ENCODE measurements around the gene TEDC1. TPM values are rescaled to one million over a fixed set of nuclear protein-coding genes. Genes with fewer than 3 reads are reported as not detected.

The TEDC1 gene
- polyA plus RNA-seq, 6 donors from 2014 or later, result 3.5 to 13.6 (median 8.3) TPM

DNA sequence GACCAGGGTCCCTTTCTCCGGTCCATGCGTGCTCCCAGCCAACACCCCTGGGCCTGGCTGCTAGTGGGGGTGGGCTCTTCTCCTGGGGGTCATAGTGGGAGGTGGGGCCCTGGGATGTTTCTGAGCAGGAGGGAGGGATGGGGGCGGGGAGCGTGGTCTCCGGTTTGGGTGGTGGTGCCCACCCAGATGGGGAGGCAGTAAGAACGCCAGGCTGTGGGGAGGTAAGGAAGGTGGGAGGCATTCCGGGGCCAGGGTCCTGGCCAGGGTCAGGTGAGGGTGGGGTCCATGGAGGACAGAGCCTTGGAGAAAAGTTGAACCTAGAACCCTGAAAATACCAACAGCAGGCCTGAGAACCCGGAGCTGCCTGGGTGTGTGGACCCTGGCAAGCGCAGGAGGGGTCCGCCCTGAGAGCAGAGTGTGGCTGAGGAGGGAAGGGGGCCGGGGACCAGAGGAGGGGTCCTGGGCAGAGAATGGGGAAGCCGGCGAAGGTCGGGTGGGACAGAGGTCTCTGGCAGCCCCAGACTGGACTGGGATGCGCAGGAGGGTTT, 10.8 kb upstream of the TEDC1 start:
- peaks cover 41 to 54% (median 43%) of the 10 kb centered on the region in 3 donors for H3K4me1 Mint-ChIP-seq
- H3K27ac Mint-ChIP-seq, result peak overlapping the region; percentile 69 to 100 (median 100)
- ATAC-seq (ENCODE audit: low read depth in 2 of 2) (no peak), DNase-seq (no peak)
- H3K36me3 Mint-ChIP-seq, result peaks cover 0 to 8% of the 10 kb centered on the region in 2 donors
- peak overlapping the region in 7 of 8 donors; percentile 19 to 89 (median 76) for H3K4me3 Mint-ChIP-seq
- H3K27me3 Mint-ChIP-seq, result peaks cover 0 to 5% (median 0%) of the 10 kb centered on the region in 3 donors
- H3K9me3 Mint-ChIP-seq, result peaks cover 0 to 2% (median 0%) of the 10 kb centered on the region in 7 donors

DNA sequence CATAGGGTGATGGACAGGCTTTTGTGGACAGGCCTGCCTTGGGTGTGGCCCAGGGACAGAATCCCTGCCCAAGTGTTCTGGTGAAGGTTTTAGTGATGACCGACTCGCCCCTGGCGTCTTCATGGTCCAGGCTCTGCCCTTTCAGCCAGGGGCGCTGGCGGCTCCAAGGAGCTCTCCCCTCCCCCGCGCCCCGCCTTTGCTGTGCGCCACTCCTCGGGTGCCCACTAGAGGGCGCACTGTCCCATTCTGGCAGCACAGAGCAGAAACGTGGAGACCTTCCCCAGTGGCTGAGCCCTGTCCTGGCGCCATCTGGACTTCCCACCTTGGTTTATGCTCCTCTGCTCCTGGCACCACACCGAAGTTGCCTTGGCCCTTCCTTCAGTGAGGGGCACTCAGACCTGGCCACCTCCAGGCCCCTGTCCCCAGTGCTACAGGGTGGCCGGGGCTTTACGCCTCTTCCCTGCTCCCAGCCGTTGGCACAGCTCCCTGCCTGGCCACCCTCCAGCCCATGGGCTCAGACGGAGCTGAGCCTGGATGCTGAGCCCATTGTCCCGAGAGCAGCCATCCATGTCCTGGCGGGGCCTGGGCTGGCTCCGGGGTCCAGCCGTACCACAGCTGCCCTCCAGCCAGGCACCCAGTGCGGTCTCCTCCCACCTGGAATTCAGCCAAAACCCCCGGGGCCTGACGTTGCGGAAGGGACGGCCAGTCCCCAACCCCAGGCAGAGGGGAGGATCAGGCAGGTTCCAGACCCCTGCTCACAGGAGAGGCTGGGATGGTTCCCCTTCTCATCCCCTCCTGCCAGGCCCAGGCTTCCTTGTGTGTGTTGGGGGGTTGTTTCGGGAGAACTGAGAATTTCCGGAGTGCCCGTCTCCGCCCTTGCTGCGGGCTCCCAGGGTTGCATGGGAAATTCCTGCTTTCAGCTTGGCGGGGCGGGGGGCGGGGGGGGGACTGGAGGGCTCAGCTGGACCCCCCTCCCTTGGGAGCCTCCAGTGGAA, 9.9 kb upstream of the TEDC1 start:
- H3K27me3 Mint-ChIP-seq, result peaks cover 0 to 5% (median 0%) of the 10 kb centered on the region in 3 donors
- ATAC-seq (ENCODE audit: low read depth in 2 of 2), result peak; percentile 41 to 44
- H3K27ac Mint-ChIP-seq, result peak overlapping the region; percentile 96 to 100 (median 100)
- H3K36me3 Mint-ChIP-seq, result peaks cover 0 to 8% of the 10 kb centered on the region in 2 donors
- DNase-seq, result peak; percentile 90
- H3K4me1 Mint-ChIP-seq, result peaks cover 47 to 62% (median 47%) of the 10 kb centered on the region in 3 donors
- peaks cover 0 to 2% (median 0%) of the 10 kb centered on the region in 7 donors for H3K9me3 Mint-ChIP-seq
- peak overlapping the region; percentile 71 to 90 (median 82) for H3K4me3 Mint-ChIP-seq

DNA sequence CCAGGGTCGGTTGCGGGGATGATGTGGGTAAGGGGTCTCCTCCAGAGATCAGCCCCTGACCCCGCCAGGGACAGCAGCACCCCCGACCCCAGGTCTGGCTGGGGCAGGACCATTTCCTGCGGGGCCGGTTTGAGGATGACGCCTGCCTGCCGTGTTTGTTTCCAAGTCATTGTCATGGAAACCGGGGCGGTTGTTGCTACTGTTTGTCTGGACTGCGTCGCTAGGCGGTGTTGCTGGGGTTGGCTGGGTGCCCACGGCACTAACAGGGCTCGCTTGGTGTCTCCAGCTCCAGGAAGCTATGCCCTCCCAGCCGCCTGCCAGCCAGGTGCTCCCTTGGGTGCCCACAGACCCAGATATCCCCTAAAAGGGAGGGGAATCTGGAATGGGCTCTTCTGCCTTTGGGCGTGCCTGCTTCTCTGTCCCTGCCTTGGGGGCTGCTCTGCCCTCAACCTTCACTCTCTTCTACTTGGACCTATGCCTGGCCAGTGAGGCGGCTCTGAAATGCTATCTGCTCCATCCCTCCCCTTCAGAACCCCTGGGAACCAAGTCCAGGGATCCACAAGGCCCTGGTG, 9.1 kb upstream of the TEDC1 start:
- DNase-seq, result peak; percentile 96
- peak; percentile 63 to 67 for ATAC-seq (ENCODE audit: low read depth in 2 of 2)
- peak overlapping the region; percentile 96 to 100 (median 100) for H3K27ac Mint-ChIP-seq
- peaks cover 0 to 8% of the 10 kb centered on the region in 2 donors for H3K36me3 Mint-ChIP-seq
- H3K27me3 Mint-ChIP-seq, result peaks cover 0 to 5% (median 0%) of the 10 kb centered on the region in 3 donors
- H3K4me1 Mint-ChIP-seq, result peaks cover 47 to 68% (median 47%) of the 10 kb centered on the region in 3 donors
- peaks cover 0 to 2% (median 0%) of the 10 kb centered on the region in 7 donors for H3K9me3 Mint-ChIP-seq
- peak overlapping the region; percentile 70 to 90 (median 83) for H3K4me3 Mint-ChIP-seq

DNA sequence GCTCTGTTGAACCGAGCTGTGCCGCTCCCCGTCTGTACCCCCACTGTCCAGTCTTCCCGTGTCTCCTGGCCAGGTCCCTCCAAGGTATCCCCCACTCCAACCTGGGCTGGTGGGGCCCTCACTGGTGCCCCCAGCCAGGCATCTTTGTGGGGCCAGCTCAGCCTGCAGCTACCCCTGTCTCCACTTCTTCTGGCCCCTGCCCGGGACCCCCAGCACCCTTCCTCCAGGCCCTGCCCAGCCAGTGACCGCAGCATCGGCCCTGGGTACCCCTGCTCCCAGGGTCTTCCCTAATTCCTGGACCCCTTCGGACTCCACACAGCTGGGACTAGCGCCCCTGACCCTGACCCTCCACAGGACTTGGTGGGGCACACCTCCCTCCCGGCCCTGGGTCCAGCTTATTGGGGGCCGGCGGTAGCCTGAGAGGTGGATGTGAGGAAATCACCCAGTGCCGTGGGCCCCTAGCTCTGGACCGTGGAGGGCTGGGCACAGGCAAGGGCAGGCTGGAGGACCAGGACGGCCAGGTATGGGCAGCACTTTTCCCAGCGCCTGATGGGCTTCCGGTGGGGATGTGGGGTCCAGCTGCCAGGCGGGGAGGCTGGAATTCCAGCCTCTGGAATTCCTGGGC, 8.4 kb upstream of the TEDC1 start:
- peaks cover 0 to 2% of the 10 kb centered on the region in 2 donors for H3K36me3 Mint-ChIP-seq
- no peak for ATAC-seq (ENCODE audit: low read depth in 2 of 2)
- DNase-seq, result no peak
- H3K27ac Mint-ChIP-seq, result peak overlapping the region; percentile 96 to 100 (median 100)
- peaks cover 41 to 65% (median 44%) of the 10 kb centered on the region in 3 donors for H3K4me1 Mint-ChIP-seq
- no peaks in the 10 kb centered on the region for H3K9me3 Mint-ChIP-seq
- H3K4me3 Mint-ChIP-seq, result peak overlapping the region in 6 of 8 donors; percentile 70 to 90 (median 79)
- H3K27me3 Mint-ChIP-seq, result no peaks in the 10 kb centered on the region

DNA sequence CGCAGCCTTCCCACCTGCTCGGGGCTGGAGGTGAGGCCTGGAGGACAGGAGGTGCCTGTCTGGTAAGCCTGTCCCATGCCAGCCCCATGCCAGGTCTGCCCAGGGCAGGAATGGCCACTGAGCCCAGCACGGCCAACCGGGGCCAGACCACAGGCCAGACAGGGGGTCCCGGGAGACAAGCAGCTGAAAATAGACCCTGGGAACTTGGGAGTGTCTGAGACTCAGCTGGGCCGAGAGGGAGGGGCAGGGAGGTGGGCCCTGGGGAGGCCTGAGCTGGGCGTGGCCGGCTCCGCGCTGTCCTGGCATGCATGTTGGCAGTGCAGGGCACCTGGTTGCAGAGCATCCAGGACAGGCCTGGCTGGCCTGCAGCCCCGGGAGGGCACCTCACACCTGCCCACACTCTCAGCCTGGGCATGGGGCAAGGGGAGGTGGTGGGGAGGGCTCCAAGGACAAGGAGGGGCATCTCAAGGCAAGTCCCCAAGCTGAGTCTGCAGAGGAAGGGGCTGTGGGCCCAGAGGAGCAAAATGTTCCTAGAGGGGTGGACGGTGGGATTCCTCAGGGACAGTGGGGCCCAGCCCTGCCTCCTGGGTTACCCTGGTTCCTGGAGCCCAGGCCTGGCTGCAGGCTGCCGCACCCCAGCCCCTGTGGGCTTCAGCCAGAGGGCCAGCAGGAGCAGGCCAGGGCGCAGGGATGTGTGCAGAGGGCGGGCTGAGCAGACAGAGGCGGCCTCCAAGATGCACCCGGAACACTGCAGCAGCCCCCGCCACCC, 7.6 kb upstream of the TEDC1 start:
- Mint-ChIP-seq H3K27me3 (no peaks in the 10 kb centered on the region), H3K9me3 (no peaks in the 10 kb centered on the region), H3K36me3 (no peaks in the 10 kb centered on the region), H3K4me1 (peaks cover 44 to 67% (median 44%) of the 10 kb centered on the region in 3 donors), H3K4me3 (no peak overlapping the region), H3K27ac (peak overlapping the region in 5 of 6 donors; percentile 64 to 100 (median 96))
- ATAC-seq (ENCODE audit: low read depth in 2 of 2) (no peak), DNase-seq (no peak)

DNA sequence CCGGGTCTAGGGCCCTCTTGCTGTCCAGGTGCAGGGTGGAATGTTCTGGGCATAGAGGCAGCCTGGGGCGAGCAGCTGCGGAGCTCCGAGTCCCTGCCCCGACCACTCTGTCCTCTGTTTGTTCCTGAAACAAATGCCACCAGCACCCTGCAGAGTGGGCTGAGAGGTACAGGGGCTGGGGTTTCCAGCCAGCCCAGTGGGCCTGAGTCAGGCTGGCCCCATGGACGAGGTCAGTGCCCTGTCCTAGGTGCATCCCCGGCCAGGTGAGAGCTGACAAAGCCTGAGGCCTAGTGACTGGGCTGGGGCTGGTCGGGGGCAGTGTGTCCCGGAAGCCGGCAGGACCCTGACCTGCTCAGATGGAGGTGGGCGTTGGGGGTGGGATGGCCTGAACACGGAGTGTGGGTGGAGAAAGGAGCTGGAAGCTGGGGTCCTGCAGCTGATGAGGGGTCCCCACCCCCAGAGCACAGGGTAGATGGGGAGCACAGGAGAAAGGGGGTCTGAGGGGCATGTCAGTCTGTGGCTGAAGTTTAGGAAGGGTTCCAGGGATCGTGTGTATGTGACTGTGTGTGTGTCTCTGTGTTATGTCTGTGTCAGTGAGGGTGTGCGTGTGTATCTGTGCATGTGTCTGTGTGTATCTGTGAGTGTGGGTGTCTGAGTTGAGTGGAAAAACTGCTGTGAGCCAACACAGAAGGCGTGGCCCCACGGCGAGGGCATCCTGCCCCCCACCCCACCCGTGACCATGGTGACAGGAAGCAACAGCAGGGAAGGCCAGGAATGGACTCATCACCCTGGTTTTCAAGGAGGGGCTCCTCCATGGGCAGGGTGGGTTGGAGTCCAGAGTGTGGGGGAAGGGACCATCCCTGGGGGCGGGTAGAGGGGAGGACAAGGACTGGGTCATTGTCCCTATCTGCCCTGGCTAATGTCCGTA, 6.7 kb upstream of the TEDC1 start:
- no peaks in the 10 kb centered on the region for H3K27me3 Mint-ChIP-seq
- ATAC-seq (ENCODE audit: low read depth in 2 of 2) (no peak), DNase-seq (no peak)
- no peaks in the 10 kb centered on the region for H3K9me3 Mint-ChIP-seq
- peaks cover 45 to 70% (median 47%) of the 10 kb centered on the region in 3 donors for H3K4me1 Mint-ChIP-seq
- H3K36me3 Mint-ChIP-seq, result no peaks in the 10 kb centered on the region
- peak overlapping the region in 6 of 8 donors; percentile 9 to 64 (median 34) for H3K4me3 Mint-ChIP-seq
- peak overlapping the region; percentile 72 to 96 (median 91) for H3K27ac Mint-ChIP-seq

DNA sequence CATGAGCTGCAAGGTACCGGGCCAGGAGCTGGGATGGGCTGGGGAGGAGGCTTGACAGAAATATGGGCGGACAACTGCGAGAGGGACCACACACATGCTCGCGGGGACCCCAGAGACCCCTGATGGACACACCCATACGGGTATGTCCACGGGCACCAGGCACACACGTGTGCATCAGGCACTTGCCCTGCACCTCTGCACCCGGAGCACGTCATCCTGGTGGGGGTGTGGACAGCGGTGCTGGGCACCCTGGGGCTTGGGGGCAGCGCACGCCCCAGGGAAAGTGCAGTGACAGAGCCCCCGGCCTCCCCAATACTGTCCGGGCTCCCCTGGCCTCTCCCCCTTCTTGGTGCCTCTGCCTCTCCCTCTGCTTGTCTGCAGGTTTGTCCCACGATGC, 6.1 kb upstream of the TEDC1 start:
- Mint-ChIP-seq H3K4me3 (peak overlapping the region in 4 of 8 donors; percentile 36 to 78 (median 51)), H3K4me1 (peaks cover 45 to 70% (median 47%) of the 10 kb centered on the region in 3 donors), H3K27me3 (no peaks in the 10 kb centered on the region), H3K9me3 (no peaks in the 10 kb centered on the region), H3K36me3 (no peaks in the 10 kb centered on the region), H3K27ac (peak overlapping the region in 5 of 6 donors; percentile 88 to 96 (median 92))
- ATAC-seq (ENCODE audit: low read depth in 2 of 2) (no peak), DNase-seq (no peak)

DNA sequence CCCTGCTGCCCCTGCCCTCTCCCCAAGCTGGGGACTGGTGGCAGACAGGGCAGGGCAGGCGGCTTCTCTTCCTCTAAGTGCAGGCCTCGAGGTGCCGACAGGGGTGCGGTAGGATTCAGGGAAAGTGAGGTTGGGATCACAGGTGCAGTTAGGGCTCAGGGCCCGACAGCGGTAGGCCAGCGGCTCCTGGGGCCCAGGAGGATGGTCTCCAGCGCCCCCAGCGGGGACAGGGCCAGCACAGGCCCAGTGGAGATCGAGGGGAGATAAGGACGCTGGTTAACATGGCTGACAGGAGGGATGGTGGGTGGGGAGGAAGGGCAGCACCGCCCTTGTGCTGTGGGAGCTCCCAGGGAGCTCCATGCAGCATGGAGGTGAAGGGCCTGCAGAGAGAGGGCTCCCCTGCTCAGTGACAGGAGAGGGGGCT, 5.3 kb upstream of the TEDC1 start:
- Mint-ChIP-seq H3K36me3 (no peaks in the 10 kb centered on the region), H3K27me3 (no peaks in the 10 kb centered on the region), H3K4me1 (peaks cover 38 to 62% (median 39%) of the 10 kb centered on the region in 3 donors), H3K9me3 (no peaks in the 10 kb centered on the region), H3K4me3 (peak overlapping the region in 6 of 8 donors; percentile 58 to 84 (median 78)), H3K27ac (peak overlapping the region; percentile 87 to 96 (median 92))
- peak; percentile 51 for DNase-seq
- no peak for ATAC-seq (ENCODE audit: low read depth in 2 of 2)

DNA sequence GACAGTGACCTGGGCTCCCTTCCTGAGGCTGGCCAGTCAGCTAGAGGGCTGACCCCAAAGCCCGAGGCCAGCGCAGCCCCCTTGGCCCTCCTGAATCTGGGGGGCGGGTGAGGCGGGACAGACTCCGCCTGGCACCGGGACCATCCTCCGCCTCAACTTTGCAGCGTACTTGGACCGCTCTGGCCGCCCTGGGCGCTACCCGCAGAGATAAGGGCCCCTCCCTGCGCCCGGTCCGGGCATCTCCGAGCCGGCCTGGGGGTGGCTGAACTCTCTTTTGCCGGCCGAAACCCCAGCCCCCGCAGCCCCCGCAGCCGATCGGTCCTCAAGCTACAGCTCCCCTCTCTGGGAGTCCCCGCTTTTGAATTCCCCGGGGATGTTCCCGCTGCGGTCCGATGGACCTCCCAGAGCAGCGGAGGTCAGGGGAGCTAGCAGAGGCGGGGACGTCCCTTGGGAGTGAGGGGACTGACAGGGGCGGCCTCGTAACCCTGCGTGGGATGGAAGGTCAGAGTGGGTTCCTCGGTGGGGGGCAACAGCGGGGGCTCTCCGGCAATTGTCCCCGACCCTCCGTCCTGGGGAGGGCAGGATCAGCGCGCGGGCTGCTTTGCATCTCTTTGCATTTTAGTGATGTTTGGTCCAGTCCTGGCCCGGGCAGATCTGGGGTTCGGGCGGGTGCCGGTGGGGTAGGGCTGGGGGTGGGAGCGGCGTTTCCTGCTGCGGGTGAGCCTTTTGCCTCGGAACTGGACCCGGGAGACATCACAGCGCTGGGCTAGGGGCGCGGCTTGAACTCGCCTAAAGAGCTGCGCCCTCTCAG, 4.7 kb upstream of the TEDC1 start, which contains the start of gene CRIP1:
TSS of gene CRIP1 (plus strand) at position 724 of the 811 bp plus-strand sequence. CDS start 374 bp downstream, outside the sequence.
- H3K27me3 Mint-ChIP-seq, result no peaks in the 10 kb centered on the region
- H3K4me1 Mint-ChIP-seq, result peaks cover 32 to 56% (median 34%) of the 10 kb centered on the region in 3 donors
- peak; percentile 49 for DNase-seq
- H3K4me3 Mint-ChIP-seq, result peak within 1 kb of the TSS; percentile 78 to 92 (median 84)
- ATAC-seq (ENCODE audit: low read depth in 2 of 2), result no peak
- no peaks in the 10 kb centered on the region for H3K36me3 Mint-ChIP-seq
- H3K9me3 Mint-ChIP-seq, result no peaks in the 10 kb centered on the region
- peak within 1 kb of the TSS; percentile 89 to 96 (median 95) for H3K27ac Mint-ChIP-seq

DNA sequence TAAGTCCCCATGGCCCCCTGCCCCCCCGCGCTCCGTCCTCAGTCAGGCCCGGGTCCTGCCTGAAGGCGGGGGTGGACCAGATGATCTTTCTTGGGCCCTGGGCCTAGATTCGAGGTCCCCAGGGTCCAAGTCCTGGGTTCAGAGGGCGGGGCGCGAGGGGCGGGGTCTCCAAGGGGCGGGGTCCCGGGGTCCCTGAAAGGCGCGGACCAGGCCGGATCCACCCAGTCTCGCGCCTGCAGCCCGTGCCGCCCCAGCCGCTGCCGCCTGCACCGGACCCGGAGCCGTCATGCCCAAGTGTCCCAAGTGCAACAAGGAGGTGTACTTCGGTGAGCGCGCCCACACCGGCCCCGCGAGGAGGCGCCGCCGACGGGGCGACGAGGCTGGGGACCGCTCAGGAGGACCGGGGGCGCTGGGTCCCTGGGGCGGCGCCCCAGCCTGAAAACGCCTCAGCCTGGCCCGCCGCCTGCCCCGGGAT, 4.0 kb upstream of the TEDC1 start:
- Mint-ChIP-seq H3K36me3 (no peaks in the 10 kb centered on the region), H3K9me3 (no peaks in the 10 kb centered on the region), H3K27ac (peak overlapping the region in 5 of 6 donors; percentile 89 to 96 (median 92)), H3K4me1 (peaks cover 32 to 55% (median 35%) of the 10 kb centered on the region in 3 donors), H3K4me3 (peak overlapping the region; percentile 56 to 92 (median 82)), H3K27me3 (no peaks in the 10 kb centered on the region)
- peak; percentile 58 for DNase-seq
- no peak for ATAC-seq (ENCODE audit: low read depth in 2 of 2)

All from naive B cell (primary cell).